GM12878 (cell line): ENCODE results near the gene UMOD. TPM values are rescaled to one million over a fixed set of nuclear protein-coding genes. Genes with fewer than 3 reads are reported as not detected.

Source experiments
- ATAC-seq: fragments of 200-7000 bp; cut with Tn5 transposase; 3 replicates; pipeline ENCODE4 v1.9.1; 2020; ENCODE audit warnings: mild to moderate bottlenecking, moderate library complexity
- BruUV-seq: library from RNA; stranded (reverse); fragments of 400-500 nt; replicated peaks from 2 replicates; lab custom pipeline; 2021; lab: Mats Ljungman, UMichigan
- CTCF ChIA-PET: fragments of 300-600 bp; sonication (Branson Sonifier 250); formaldehyde crosslinking; extraction: SDS; loops from one replicate; lab custom pipeline; 2021; ENCODE audit warnings: inconsistent platforms; lab: Yijun Ruan, JAX
- POLR2A ChIA-PET: fragments of 350-600 bp; formaldehyde crosslinking; extraction: SDS; loops from one replicate; lab custom pipeline; 2021; ENCODE audit warnings: inconsistent platforms; lab: Charles Lee
- RAD21 ChIA-PET: fragments of 300-600 bp; sonication (Branson Sonifier 250); formaldehyde crosslinking; loops from one replicate; lab custom pipeline; 2023; ENCODE audit warnings: antibody characterized with exemption; ENCODE audit not compliant: unreplicated experiment; lab: Charles Lee
- SMC1A ChIA-PET: fragments of 300-600 bp; sonication (Branson Sonifier 250); formaldehyde crosslinking; loops from one replicate; lab custom pipeline; 2023; ENCODE audit not compliant: unreplicated experiment, uncharacterized antibody; lab: Charles Lee
- DNase-seq: peaks from one replicate; pipeline ENCODE4 v3.0.0-alpha.2; 2011; ENCODE audit warnings: low read depth, low spot score
- FAIRE-seq: peaks from 3 replicates; lab custom pipeline; 2011; peaks lifted over from hg19 to GRCh38; lab: Jason Lieb, UNC
- H2AFZ ChIP-seq: 2 replicates; pipeline ENCODE4 v1.6.0; 2011; ENCODE audit warnings: low read depth, low read length, control low read depth; ENCODE audit not compliant: control insufficient read depth
- H3K27ac ChIP-seq: 2 replicates; pipeline ENCODE4 v1.5.1; 2011; ENCODE audit warnings: control low read depth; ENCODE audit not compliant: control insufficient read depth, insufficient read depth
- H3K27me3 ChIP-seq, 2 experiments: replicated peaks in 1 of 2; 2 replicates each; pipeline versions ENCODE4 v1.6.0 to v1.6.1; 2011; ENCODE audit warnings: low read length in 1 of 2; ENCODE audit not compliant: control insufficient read depth in 2 of 2, insufficient read depth in 2 of 2
- H3K36me3 ChIP-seq, 2 experiments: 2 replicates each; pipeline ENCODE4 v1.5.1; 2011; ENCODE audit warnings: low read length in 1 of 2; ENCODE audit not compliant: control insufficient read depth in 2 of 2, insufficient read depth in 2 of 2
- H3K4me1 ChIP-seq: 2 replicates; pipeline ENCODE4 v1.6.1; 2011; ENCODE audit warnings: mild to moderate bottlenecking, low read length, moderate library complexity, mixed read lengths; ENCODE audit not compliant: control insufficient read depth, insufficient read depth
- H3K4me2 ChIP-seq: 2 replicates; pipeline ENCODE4 v1.6.0; 2011; ENCODE audit warnings: control low read depth; ENCODE audit not compliant: control insufficient read depth, insufficient read depth
- H3K4me3 ChIP-seq: fragments of 200-600 bp; sonication (generic); 2 replicates; pipeline ENCODE4 v1.5.1; 2016
- H3K79me2 ChIP-seq: 2 replicates; pipeline ENCODE4 v1.6.0; 2011; ENCODE audit warnings: low read length; ENCODE audit not compliant: control insufficient read depth, insufficient read depth
- H3K9ac ChIP-seq: 2 replicates; pipeline ENCODE4 v1.8.0; 2011; ENCODE audit warnings: low read length, control low read depth, mixed read lengths; ENCODE audit not compliant: control insufficient read depth, insufficient read depth
- H3K9me3 ChIP-seq: replicated peaks from 3 replicates; pipeline ENCODE4 v1.5.1; 2011; ENCODE audit warnings: mild to moderate bottlenecking, low read length; ENCODE audit not compliant: control insufficient read depth, insufficient read depth
- H4K20me1 ChIP-seq: 2 replicates; pipeline ENCODE4 v1.6.0; 2011; ENCODE audit not compliant: control insufficient read depth, insufficient read depth
- SUPT20H ChIP-seq: IDR thresholded peaks from 2 replicates; pipeline ENCODE4 v1.6.1; 2011; ENCODE audit warnings: low read depth, mild to moderate bottlenecking, low read length, moderate library complexity, borderline replicate concordance; ENCODE audit not compliant: control insufficient read depth
- WGBS: methylation state at CpG from one replicate; pipeline ENCODE4 v1.1.6; 2016; ENCODE audit warnings: low lambda C conversion rate; ENCODE audit not compliant: insufficient replicate concordance, insufficient coverage; ENCODE audit errors: missing lambda C conversion rate; 5-methylcytosine and 5-hydroxymethylcytosine counted together
- in situ Hi-C: fragments of 300-500 bp; cut with MboI; formaldehyde crosslinking; loops from 9 replicates; pipeline ENCODE4 v1.14.3; 2018; ENCODE audit warnings: mixed read lengths
- intact Hi-C: fragments of 100-400 bp; cut with micrococcal nuclease; formaldehyde crosslinking; loops from one replicate; pipeline ENCODE4 v1.14.2; 2022; ENCODE audit not compliant: unreplicated experiment
- polyA plus RNA-seq, 11 experiments: library from polyadenylated mRNA; depleted of rRNA in 4 of 11; unstranded in 6 of 11; stranded (reverse) in 5 of 11; fragments of >200 nt; fragmentation: Nextera tagmentation in 4 of 11; fragmentation: Illumina TruSeq in 1 of 11; extraction: Ambion mirVana in 4 of 11; extraction: Trizol in 1 of 11; gene quantifications; 1 replicate in 1 of 11; 2 replicates in 10 of 11; pipeline versions ENCODE4 v1.2.1 to v1.2.3, GENCODE V29; 2011 to 2016; ENCODE audit warnings: inconsistent platforms in 2 of 11, missing spikeins in 2 of 11, low read depth in 1 of 11
- total RNA-seq, 4 experiments: library from RNA; depleted of rRNA in 3 of 4; stranded (reverse); fragments of >200 nt in 3 of 4; fragmentation: Illumina TruSeq in 1 of 4; extraction: Trizol in 1 of 4; gene quantifications; 2 replicates each; pipeline versions ENCODE4 v1.2.1 to v1.2.3, GENCODE V29; 2013 to 2021
- TF ChIP-seq, protein P1 (sequence below): fragments of 450-650 bp; conservative IDR thresholded peaks from 2 replicates; pipeline ENCODE4 v1.6.1; 2017; ENCODE audit warnings: mild to moderate bottlenecking, moderate library complexity

Gene UMOD
- total and polyA plus RNA-seq, 10 of the 15 experiments (the other 5 are each of a cell fraction or from before 2014, with no cell fraction given): not detected

DNA sequence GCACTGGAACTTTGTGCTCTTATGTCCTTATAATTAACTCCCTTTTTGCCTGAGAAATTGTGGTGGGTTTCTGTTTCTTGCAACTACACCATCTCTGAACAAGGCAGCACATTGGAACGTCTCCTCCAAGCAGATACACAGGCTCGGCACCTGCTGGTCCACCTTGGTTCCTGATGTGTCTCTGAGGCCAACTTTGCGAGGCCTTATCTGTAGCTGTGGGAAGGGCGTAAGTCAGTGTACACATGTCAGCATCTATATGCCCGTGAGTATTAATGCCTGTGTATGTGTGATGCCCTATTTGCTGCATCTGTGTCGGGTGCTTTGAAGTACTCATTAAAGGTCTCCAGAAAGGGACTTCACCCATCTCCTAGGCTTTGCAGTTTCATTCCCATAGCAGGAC lies 42.7 kb downstream of the UMOD start:
- POLR2A ChIA-PET: no interaction called here
- no TSS peak for BruUV-seq

More for the DNA sequence above, 42.7 kb downstream of the UMOD start:
- FAIRE-seq (no peak), ATAC-seq (no peak), DNase-seq (no peak)
- RAD21 ChIA-PET: interaction anchor here (0.6 kb wide), 1 partner anchor 409 kb away, joined by 3 read pairs; no protein-coding TSS in a partner anchor
- no peaks in the 10 kb centered on the region for H3K9me3 ChIP-seq
- intact Hi-C loops (no loop called here), in situ Hi-C loops (no loop called here)
- H3K4me2 ChIP-seq: no peak overlapping the region
- H4K20me1 ChIP-seq: no peaks in the 10 kb centered on the region
- SMC1A ChIA-PET: interaction anchor here (0.9 to 1.3 kb wide), 2 partner anchors 11 to 13 kb away, joined by 3 to 4 read pairs; no protein-coding TSS in a partner anchor
- H3K79me2 ChIP-seq: no peaks in the 10 kb centered on the region
- 12% methylated on average over 6 of the region's 6 CpGs for WGBS
- no peaks in the 10 kb centered on the region for H3K36me3 ChIP-seq
- no peak overlapping the region for H3K9ac ChIP-seq
- H3K4me1 ChIP-seq: no peaks in the 10 kb centered on the region
- CTCF ChIA-PET: interaction anchor here (2.2 kb wide), 1 partner anchor 10 kb away, joined by 17 read pairs; no protein-coding TSS in a partner anchor
- H3K27me3 ChIP-seq: no peaks in the 10 kb centered on the region
- no peak for TF ChIP-seq SUPT20H
- TF ChIP-seq, protein P1, sequence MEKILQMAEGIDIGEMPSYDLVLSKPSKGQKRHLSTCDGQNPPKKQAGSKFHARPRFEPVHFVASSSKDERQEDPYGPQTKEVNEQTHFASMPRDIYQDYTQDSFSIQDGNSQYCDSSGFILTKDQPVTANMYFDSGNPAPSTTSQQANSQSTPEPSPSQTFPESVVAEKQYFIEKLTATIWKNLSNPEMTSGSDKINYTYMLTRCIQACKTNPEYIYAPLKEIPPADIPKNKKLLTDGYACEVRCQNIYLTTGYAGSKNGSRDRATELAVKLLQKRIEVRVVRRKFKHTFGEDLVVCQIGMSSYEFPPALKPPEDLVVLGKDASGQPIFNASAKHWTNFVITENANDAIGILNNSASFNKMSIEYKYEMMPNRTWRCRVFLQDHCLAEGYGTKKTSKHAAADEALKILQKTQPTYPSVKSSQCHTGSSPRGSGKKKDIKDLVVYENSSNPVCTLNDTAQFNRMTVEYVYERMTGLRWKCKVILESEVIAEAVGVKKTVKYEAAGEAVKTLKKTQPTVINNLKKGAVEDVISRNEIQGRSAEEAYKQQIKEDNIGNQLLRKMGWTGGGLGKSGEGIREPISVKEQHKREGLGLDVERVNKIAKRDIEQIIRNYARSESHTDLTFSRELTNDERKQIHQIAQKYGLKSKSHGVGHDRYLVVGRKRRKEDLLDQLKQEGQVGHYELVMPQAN: no peak
- H3K4me3 ChIP-seq: no peak overlapping the region
- H2AFZ ChIP-seq: no peak overlapping the region
- H3K27ac ChIP-seq: no peak overlapping the region
